ENCODE data around the gene NKAIN2.

Gene NKAIN2

GRCh38 chr6:124069230-124069950 lies 265.7 kb downstream of the NKAIN2 start:
- H3K36me3 Mint-ChIP-seq: no peaks in the 10 kb centered on the region
- H3K9me3 Mint-ChIP-seq: peaks cover 0 to 2% of the 10 kb centered on the region in 2 donors
- no peak overlapping the region for H3K4me3 Mint-ChIP-seq
- ATAC-seq (replicated peaks) (no peak), DNase-seq (no peak)
- H3K4me1 Mint-ChIP-seq: no peaks in the 10 kb centered on the region
- H3K27me3 Mint-ChIP-seq: no peaks in the 10 kb centered on the region
- no peak overlapping the region for H3K27ac Mint-ChIP-seq

- Mint-ChIP-seq H3K9me3 (peaks cover 0 to 2% of the 10 kb centered on the region in 2 donors), H3K4me1 (no peaks in the 10 kb centered on the region), H3K36me3 (no peaks in the 10 kb centered on the region), H3K27me3 (no peaks in the 10 kb centered on the region), H3K27ac (no peak overlapping the region), H3K4me3 (no peak overlapping the region)
- DNase-seq (no peak), ATAC-seq (replicated peaks) (no peak)
Observed at GRCh38 chr6:124073021-124073420, 269.4 kb downstream of the NKAIN2 start.

DNA sequence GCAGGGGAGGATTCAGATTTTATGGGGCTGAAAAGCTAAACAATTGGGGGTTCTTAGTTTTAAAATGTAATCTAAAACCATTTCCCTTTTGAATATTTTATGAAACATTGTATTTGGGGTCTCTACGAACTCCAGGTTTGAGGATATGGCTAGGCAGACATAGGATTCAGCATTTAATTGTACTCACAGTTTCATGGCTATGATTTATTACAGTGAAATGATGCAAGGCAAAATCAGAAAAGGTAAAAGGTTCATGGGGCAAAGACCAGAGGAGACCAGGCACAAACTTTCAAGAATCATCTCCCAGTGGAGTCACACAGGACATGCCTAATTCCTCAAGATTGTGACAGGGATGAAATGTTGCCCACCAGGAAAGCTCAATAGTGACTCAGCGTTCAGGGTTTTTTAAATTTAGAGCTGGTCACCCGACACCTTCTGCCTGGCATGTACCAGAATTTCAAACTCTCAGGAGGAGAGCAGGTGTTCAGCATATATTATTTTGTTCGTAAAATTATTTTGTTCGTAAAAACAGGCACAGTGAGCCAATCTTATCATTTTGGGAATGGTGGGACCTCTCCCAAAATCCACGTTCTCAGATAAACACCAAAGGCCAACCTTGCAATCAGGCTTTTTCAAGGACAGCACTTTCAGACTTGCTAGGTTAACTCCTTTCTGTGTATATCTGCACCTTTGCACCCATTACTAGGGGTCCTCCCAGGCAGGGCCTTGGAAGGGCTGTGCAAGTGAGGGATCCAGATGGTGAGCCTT lies 270.3 kb downstream of the NKAIN2 start:
- H3K27ac Mint-ChIP-seq: no peak overlapping the region

DNA sequence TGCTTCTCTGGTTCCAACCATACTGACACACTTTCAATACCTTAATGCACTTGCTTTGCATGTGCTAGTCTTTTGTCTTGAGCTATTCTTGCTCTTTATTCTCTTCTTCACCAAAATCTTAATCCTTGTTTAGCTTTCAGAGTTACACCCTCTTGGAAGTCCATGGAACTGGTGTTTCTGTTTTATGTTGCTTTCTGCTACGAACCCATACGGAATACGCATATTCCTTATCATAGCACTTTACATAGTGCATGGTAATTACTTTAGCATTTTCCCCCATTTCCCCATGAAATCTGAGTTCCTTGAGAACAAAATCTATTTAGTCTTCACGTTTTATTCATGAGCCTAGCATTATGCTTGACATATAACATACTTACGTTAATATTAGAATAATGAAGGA lies 270.9 kb downstream of the NKAIN2 start:
- Mint-ChIP-seq H3K27ac (no peak overlapping the region), H3K4me1 (no peaks in the 10 kb centered on the region)
- ATAC-seq (replicated peaks): no peak

More for the DNA sequence above, 270.3 kb downstream of the NKAIN2 start:
- ATAC-seq (replicated peaks) (no peak), DNase-seq (no peak)
- Mint-ChIP-seq H3K4me1 (no peaks in the 10 kb centered on the region), H3K9me3 (peaks cover 0 to 2% of the 10 kb centered on the region in 2 donors), H3K27me3 (no peaks in the 10 kb centered on the region), H3K36me3 (no peaks in the 10 kb centered on the region), H3K4me3 (no peak overlapping the region)

GRCh38 chr6:124076336-124077048 lies 272.8 kb downstream of the NKAIN2 start:
- H3K9me3 Mint-ChIP-seq: no peaks in the 10 kb centered on the region

More for the DNA sequence above, 270.9 kb downstream of the NKAIN2 start:
- no peak for DNase-seq
- H3K9me3 Mint-ChIP-seq: peaks cover 0 to 2% of the 10 kb centered on the region in 2 donors
- H3K4me3 Mint-ChIP-seq: no peak overlapping the region
- H3K36me3 Mint-ChIP-seq: no peaks in the 10 kb centered on the region
- H3K27me3 Mint-ChIP-seq: no peaks in the 10 kb centered on the region

DNA sequence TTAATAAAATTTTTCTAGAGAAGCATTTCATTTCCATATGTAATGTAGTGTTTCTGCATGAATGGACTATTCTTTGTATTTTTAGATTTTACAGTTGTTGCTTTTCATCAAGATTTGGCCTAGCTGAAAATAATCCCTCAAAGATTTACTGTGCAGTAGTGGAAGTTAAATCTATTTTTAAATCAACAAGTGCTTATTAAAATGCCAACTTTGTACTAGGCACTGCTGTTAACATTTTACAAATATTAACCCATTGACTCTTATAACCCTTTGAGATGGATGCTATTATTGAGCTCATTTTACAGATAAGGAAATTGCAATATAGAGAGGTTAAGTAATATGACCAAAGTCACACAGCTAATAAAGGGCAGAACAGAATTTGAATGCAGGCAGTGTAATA lies 274.5 kb downstream of the NKAIN2 start:
- H3K36me3 Mint-ChIP-seq: no peaks in the 10 kb centered on the region
- no peak for DNase-seq
- no peaks in the 10 kb centered on the region for H3K27me3 Mint-ChIP-seq
- H3K4me1 Mint-ChIP-seq: no peaks in the 10 kb centered on the region
- no peak overlapping the region for H3K27ac Mint-ChIP-seq
- H3K4me3 Mint-ChIP-seq: no peak overlapping the region
- ATAC-seq (replicated peaks): no peak
- no peaks in the 10 kb centered on the region for H3K9me3 Mint-ChIP-seq

More at GRCh38 chr6:124076336-124077048, 272.8 kb downstream of the NKAIN2 start:
- H3K36me3 Mint-ChIP-seq: no peaks in the 10 kb centered on the region
- no peak overlapping the region for H3K4me3 Mint-ChIP-seq
- no peaks in the 10 kb centered on the region for H3K27me3 Mint-ChIP-seq
- DNase-seq (no peak), ATAC-seq (replicated peaks) (no peak)
- no peaks in the 10 kb centered on the region for H3K4me1 Mint-ChIP-seq
- no peak overlapping the region for H3K27ac Mint-ChIP-seq

DNA sequence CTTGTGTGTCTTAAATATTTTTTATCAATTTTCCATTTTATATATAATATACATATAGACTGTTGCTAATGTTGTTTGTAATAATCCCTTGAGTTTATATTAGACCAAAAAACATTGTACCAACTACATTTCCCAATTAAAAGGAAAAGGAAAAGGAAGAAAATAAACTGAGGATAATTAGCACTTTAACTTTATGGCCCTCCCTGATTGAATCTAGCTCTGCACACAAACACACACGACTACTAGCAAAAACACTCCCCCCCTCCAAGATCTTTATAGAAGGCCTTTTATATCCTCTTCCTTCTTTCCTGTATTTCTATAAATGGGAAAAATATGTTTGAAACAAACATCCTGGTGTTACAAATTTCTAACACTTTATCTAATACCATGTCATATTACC lies 276.8 kb downstream of the NKAIN2 start:
- no peak for ATAC-seq (replicated peaks)
- no peak overlapping the region for H3K4me3 Mint-ChIP-seq
- H3K36me3 Mint-ChIP-seq: no peaks in the 10 kb centered on the region
- H3K27me3 Mint-ChIP-seq: no peaks in the 10 kb centered on the region
- H3K27ac Mint-ChIP-seq: no peak overlapping the region
- H3K4me1 Mint-ChIP-seq: no peaks in the 10 kb centered on the region
- no peaks in the 10 kb centered on the region for H3K9me3 Mint-ChIP-seq
- DNase-seq: no peak

DNA sequence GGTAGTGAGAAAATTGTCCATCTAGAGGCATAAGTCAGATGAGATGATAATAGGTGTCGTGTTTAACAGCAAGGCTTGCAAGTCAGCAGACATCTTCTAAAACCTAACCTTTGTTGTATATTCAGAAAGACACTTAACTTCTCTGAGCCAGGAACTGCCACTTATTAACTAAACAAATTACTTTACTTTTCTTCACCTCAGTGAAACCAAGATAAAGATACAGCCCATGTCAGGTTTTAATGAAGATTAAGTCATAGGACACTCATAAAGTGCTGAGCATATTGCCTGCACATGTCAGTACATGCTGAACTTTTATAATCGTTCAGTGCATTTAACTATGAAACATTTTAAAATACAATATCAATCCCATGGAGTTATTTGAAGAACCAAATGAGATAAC lies 286.8 kb downstream of the NKAIN2 start:
- H3K9me3 Mint-ChIP-seq: no peaks in the 10 kb centered on the region
- no peaks in the 10 kb centered on the region for H3K4me1 Mint-ChIP-seq
- DNase-seq (no peak), ATAC-seq (replicated peaks) (no peak)
- H3K27ac Mint-ChIP-seq: no peak overlapping the region
- no peak overlapping the region for H3K4me3 Mint-ChIP-seq
- H3K36me3 Mint-ChIP-seq: no peaks in the 10 kb centered on the region
- H3K27me3 Mint-ChIP-seq: no peaks in the 10 kb centered on the region

DNA sequence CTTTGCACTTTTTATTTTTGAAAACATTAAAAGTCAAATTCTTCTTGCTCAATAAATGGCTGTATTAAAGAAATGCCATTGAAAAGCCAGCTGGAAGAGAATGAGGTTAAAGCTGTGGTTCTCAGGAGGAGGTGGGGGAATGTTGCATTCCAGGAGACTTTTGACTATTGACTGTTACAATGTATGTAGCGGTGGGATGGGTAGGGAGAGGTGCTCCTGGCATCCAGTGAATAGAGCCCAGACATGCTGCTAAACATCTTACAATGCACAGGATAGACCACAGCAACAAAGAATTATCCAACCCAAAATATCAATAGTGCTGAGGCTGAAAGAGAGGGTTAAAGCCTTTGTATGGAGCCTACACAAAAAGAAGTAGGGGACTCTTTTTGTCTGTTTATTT lies 295.9 kb downstream of the NKAIN2 start:
- H3K27ac Mint-ChIP-seq: no peak overlapping the region
- no peak for DNase-seq

GRCh38 chr6:124110514-124110913 lies 306.8 kb downstream of the NKAIN2 start:
- Mint-ChIP-seq H3K36me3 (no peaks in the 10 kb centered on the region), H3K4me3 (no peak overlapping the region), H3K4me1 (no peaks in the 10 kb centered on the region), H3K9me3 (peaks cover 4 to 8% of the 10 kb centered on the region in 2 donors), H3K27ac (no peak overlapping the region), H3K27me3 (no peaks in the 10 kb centered on the region)
- DNase-seq (no peak), ATAC-seq (replicated peaks) (no peak)

More for the DNA sequence above, 295.9 kb downstream of the NKAIN2 start:
- Mint-ChIP-seq H3K36me3 (no peaks in the 10 kb centered on the region), H3K9me3 (peaks cover 0 to 5% of the 10 kb centered on the region in 2 donors), H3K4me1 (no peaks in the 10 kb centered on the region), H3K27me3 (no peaks in the 10 kb centered on the region), H3K4me3 (no peak overlapping the region)
- ATAC-seq (replicated peaks): no peak

GRCh38 chr6:124119596-124119995 lies 315.9 kb downstream of the NKAIN2 start:
- Mint-ChIP-seq H3K4me1 (no peaks in the 10 kb centered on the region), H3K36me3 (no peaks in the 10 kb centered on the region), H3K27ac (no peak overlapping the region), H3K27me3 (no peaks in the 10 kb centered on the region), H3K4me3 (no peak overlapping the region), H3K9me3 (no peaks in the 10 kb centered on the region)
- DNase-seq: no peak
- ATAC-seq (replicated peaks): no peak

GRCh38 chr6:124123617-124124209 lies 320.0 kb downstream of the NKAIN2 start:
- Mint-ChIP-seq H3K4me3 (no peak overlapping the region), H3K27ac (no peak overlapping the region)

GRCh38 chr6:124131259-124131658 lies 327.6 kb downstream of the NKAIN2 start:
- no peaks in the 10 kb centered on the region for H3K36me3 Mint-ChIP-seq
- no peaks in the 10 kb centered on the region for H3K27me3 Mint-ChIP-seq
- DNase-seq (no peak), ATAC-seq (replicated peaks) (no peak)
- peaks cover 4 to 10% of the 10 kb centered on the region in 2 donors for H3K9me3 Mint-ChIP-seq
- no peak overlapping the region for H3K4me3 Mint-ChIP-seq
- no peaks in the 10 kb centered on the region for H3K4me1 Mint-ChIP-seq
- H3K27ac Mint-ChIP-seq: no peak overlapping the region

More at GRCh38 chr6:124123617-124124209, 320.0 kb downstream of the NKAIN2 start:
- no peaks in the 10 kb centered on the region for H3K36me3 Mint-ChIP-seq
- peaks cover 0 to 3% of the 10 kb centered on the region in 2 donors for H3K9me3 Mint-ChIP-seq
- no peaks in the 10 kb centered on the region for H3K4me1 Mint-ChIP-seq
- ATAC-seq (replicated peaks) (no peak), DNase-seq (no peak)
- H3K27me3 Mint-ChIP-seq: no peaks in the 10 kb centered on the region

GRCh38 chr6:124131779-124132178 lies 328.1 kb downstream of the NKAIN2 start:
- H3K27ac Mint-ChIP-seq: no peak overlapping the region
- no peaks in the 10 kb centered on the region for H3K4me1 Mint-ChIP-seq
- no peak for ATAC-seq (replicated peaks)
- peaks cover 4 to 10% of the 10 kb centered on the region in 2 donors for H3K9me3 Mint-ChIP-seq
- DNase-seq: no peak
- H3K36me3 Mint-ChIP-seq: no peaks in the 10 kb centered on the region
- H3K4me3 Mint-ChIP-seq: no peak overlapping the region
- no peaks in the 10 kb centered on the region for H3K27me3 Mint-ChIP-seq
